ENCODE measurements around the gene NPNT.

Gene NPNT

DNA sequence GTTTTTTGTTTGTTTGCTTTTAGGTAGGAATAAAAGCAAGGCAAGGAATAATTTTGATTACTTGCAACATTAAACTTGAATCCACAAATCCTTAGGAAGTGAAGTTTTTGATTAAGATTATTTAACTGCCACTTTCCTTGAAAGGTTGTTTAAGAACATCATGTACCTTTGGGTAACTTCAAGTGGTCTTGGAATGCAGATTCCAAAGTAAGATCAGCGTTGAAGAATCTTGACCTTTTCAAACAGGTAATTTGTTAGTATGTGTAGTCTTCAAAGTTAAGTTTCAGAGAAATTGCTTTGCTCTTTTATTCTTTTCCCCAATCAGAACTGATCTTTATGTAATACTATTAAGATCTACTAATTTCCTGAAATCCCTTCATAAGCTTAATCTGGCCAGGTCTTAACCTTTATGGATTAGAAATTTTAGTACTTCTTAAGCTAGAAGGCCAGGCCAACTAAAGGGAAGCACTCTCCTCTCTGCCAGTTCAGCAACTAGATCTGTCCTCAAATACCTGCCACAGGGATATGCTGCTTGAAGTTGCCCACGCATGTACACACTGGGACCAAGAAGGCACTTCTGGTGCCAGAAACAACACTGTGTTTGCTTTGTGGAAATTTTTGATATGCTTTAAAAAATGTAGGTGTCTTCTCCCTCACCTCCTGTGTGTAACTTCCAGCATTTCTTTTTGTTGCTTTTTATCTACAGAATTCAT is 7.4 kb downstream of the NPNT start:
- Histone ChIP-seq H3F3A (ENCODE audit: insufficient read depth, low read length) (no peaks in the 10 kb centered on the region), H3K4me1 (ENCODE audit: insufficient read depth, low read length, severe bottlenecking) (no peaks in the 10 kb centered on the region), H3K36me3 (ENCODE audit: insufficient read depth, low read length) (no peaks in the 10 kb centered on the region), H3K9me3 (ENCODE audit: low read length) (no peaks in the 10 kb centered on the region), H3K27me3 (ENCODE audit: insufficient read depth, low read length) (no peaks in the 10 kb centered on the region), H3K9ac (ENCODE audit: low read length) (no peak overlapping the region), H3K4me3 (ENCODE audit: low read depth, low read length, poor library complexity, severe bottlenecking) (no peak overlapping the region), H2AFZ (ENCODE audit: low read length) (no peak overlapping the region), H4K20me1 (ENCODE audit: insufficient read depth, low read length) (no peaks in the 10 kb centered on the region), H3K27ac (ENCODE audit: low read depth, low read length, poor library complexity, severe bottlenecking) (no peak overlapping the region), H3K9me2 (ENCODE audit: low read depth, low read length) (no peaks in the 10 kb centered on the region), H3K79me2 (ENCODE audit: insufficient read depth, low read length) (no peaks in the 10 kb centered on the region), H3K4me2 (ENCODE audit: low read length) (no peak overlapping the region)
- TF ChIP-seq, protein P1, sequence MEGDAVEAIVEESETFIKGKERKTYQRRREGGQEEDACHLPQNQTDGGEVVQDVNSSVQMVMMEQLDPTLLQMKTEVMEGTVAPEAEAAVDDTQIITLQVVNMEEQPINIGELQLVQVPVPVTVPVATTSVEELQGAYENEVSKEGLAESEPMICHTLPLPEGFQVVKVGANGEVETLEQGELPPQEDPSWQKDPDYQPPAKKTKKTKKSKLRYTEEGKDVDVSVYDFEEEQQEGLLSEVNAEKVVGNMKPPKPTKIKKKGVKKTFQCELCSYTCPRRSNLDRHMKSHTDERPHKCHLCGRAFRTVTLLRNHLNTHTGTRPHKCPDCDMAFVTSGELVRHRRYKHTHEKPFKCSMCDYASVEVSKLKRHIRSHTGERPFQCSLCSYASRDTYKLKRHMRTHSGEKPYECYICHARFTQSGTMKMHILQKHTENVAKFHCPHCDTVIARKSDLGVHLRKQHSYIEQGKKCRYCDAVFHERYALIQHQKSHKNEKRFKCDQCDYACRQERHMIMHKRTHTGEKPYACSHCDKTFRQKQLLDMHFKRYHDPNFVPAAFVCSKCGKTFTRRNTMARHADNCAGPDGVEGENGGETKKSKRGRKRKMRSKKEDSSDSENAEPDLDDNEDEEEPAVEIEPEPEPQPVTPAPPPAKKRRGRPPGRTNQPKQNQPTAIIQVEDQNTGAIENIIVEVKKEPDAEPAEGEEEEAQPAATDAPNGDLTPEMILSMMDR (IDR thresholded peaks at IDR 0.05; ENCODE audit: low read length), result no peak
- no peak for TF ChIP-seq EZH2 (IDR thresholded peaks at IDR 0.05; ENCODE audit: borderline replicate concordance, low read length)

DNA sequence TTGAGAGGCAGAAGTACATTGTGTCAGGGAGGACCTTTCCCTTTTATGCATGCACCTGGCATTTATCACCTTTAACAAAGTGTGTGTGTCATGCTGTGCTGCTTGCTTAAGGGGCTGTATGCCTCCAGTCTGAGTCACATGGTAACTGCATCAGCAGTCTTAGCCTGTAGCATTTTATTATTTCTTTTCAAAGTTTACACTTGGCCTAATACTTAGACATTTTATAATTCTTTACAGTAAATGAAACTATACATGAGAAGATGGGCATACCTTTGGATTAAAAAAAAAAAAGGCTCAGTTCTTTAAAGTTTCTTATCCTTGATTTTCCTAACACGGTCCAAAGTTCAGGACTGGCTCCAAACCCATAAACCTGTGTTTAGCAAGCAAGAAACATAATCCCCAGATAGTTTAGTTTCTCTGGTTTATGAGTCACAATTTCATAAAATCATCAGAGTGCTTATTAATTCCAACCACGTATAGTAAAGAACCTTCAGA is 14.6 kb downstream of the NPNT start:
- no peaks in the 10 kb centered on the region for H4K20me1 ChIP-seq (ENCODE audit: insufficient read depth, low read length)
- no peak overlapping the region for H3K27ac ChIP-seq (ENCODE audit: low read depth, low read length, poor library complexity, severe bottlenecking)
- H3K4me1 ChIP-seq (ENCODE audit: insufficient read depth, low read length, severe bottlenecking), result no peaks in the 10 kb centered on the region
- no peak overlapping the region for H3K9ac ChIP-seq (ENCODE audit: low read length)
- H3K9me2 ChIP-seq (ENCODE audit: low read depth, low read length), result no peaks in the 10 kb centered on the region
- H3K79me2 ChIP-seq (ENCODE audit: insufficient read depth, low read length), result no peaks in the 10 kb centered on the region
- H3F3A ChIP-seq (ENCODE audit: insufficient read depth, low read length), result no peaks in the 10 kb centered on the region
- no peak overlapping the region for H3K4me3 ChIP-seq (ENCODE audit: low read depth, low read length, poor library complexity, severe bottlenecking)
- TF ChIP-seq EZH2 (IDR thresholded peaks at IDR 0.05; ENCODE audit: borderline replicate concordance, low read length), result no peak
- TF ChIP-seq, protein P1 (IDR thresholded peaks at IDR 0.05; ENCODE audit: low read length), result no peak
- no peaks in the 10 kb centered on the region for H3K9me3 ChIP-seq (ENCODE audit: low read length)
- no peaks in the 10 kb centered on the region for H3K36me3 ChIP-seq (ENCODE audit: insufficient read depth, low read length)
- H3K27me3 ChIP-seq (ENCODE audit: insufficient read depth, low read length), result no peaks in the 10 kb centered on the region
- H2AFZ ChIP-seq (ENCODE audit: low read length), result no peak overlapping the region
- no peak overlapping the region for H3K4me2 ChIP-seq (ENCODE audit: low read length)

DNA sequence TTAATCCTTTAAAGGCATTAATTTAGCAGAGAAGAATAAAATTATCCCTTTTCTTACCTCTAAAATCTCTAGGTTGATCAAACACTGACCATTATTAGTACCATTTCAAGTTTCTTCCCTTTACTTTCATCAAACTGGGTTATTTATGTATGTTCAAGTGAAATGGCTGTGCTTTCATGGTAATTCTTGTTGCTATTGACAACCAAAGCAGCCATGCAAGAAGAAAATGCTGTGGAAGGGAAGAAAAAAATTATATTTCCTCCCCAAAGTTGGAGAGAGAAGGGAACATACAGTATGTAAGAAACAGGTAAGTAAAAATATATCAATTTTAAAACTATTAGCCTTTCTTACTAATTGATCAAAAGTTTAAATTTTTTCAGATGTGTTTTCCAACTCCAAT is 16.2 kb downstream of the NPNT start:
- Histone ChIP-seq H3K9me2 (ENCODE audit: low read depth, low read length) (no peaks in the 10 kb centered on the region), H3K4me2 (ENCODE audit: low read length) (no peak overlapping the region), H4K20me1 (ENCODE audit: insufficient read depth, low read length) (no peaks in the 10 kb centered on the region), H2AFZ (ENCODE audit: low read length) (no peak overlapping the region), H3F3A (ENCODE audit: insufficient read depth, low read length) (no peaks in the 10 kb centered on the region), H3K79me2 (ENCODE audit: insufficient read depth, low read length) (no peaks in the 10 kb centered on the region), H3K4me1 (ENCODE audit: insufficient read depth, low read length, severe bottlenecking) (no peaks in the 10 kb centered on the region), H3K9me3 (ENCODE audit: low read length) (no peaks in the 10 kb centered on the region), H3K36me3 (ENCODE audit: insufficient read depth, low read length) (no peaks in the 10 kb centered on the region), H3K27ac (ENCODE audit: low read depth, low read length, poor library complexity, severe bottlenecking) (no peak overlapping the region), H3K4me3 (ENCODE audit: low read depth, low read length, poor library complexity, severe bottlenecking) (no peak overlapping the region), H3K9ac (ENCODE audit: low read length) (no peak overlapping the region), H3K27me3 (ENCODE audit: insufficient read depth, low read length) (no peaks in the 10 kb centered on the region)
- TF ChIP-seq EZH2 (IDR thresholded peaks at IDR 0.05; ENCODE audit: borderline replicate concordance, low read length), result no peak
- TF ChIP-seq, protein P1 (IDR thresholded peaks at IDR 0.05; ENCODE audit: low read length), result no peak
